IPS-15b (cell line): ENCODE data around the gene CSNK1D.

ENCODE experiments used
- H3K27me3 ChIP-seq: one replicate; pipeline ENCODE4 v1.6.1; 2013; ENCODE audit warnings: low read length; ENCODE audit not compliant: control insufficient read depth, insufficient read depth
- H3K36me3 ChIP-seq: one replicate; pipeline ENCODE4 v1.6.1; 2013; ENCODE audit warnings: low read length; ENCODE audit not compliant: control insufficient read depth, insufficient read depth
- H3K4me1 ChIP-seq: one replicate; pipeline ENCODE4 v1.6.1; 2013; ENCODE audit warnings: mild to moderate bottlenecking, low read length; ENCODE audit not compliant: control insufficient read depth, insufficient read depth
- H3K4me3 ChIP-seq: one replicate; pipeline ENCODE4 v1.5.1; 2013; ENCODE audit warnings: low read depth, low read length
- H3K9ac ChIP-seq: one replicate; pipeline ENCODE4 v1.6.1; 2013; ENCODE audit warnings: low read depth, mild to moderate bottlenecking, low read length
- H3K9me3 ChIP-seq: one replicate; pipeline ENCODE4 v1.6.1; 2013; ENCODE audit warnings: mild to moderate bottlenecking, low read length; ENCODE audit not compliant: control insufficient read depth, insufficient read depth

Gene CSNK1D

DNA sequence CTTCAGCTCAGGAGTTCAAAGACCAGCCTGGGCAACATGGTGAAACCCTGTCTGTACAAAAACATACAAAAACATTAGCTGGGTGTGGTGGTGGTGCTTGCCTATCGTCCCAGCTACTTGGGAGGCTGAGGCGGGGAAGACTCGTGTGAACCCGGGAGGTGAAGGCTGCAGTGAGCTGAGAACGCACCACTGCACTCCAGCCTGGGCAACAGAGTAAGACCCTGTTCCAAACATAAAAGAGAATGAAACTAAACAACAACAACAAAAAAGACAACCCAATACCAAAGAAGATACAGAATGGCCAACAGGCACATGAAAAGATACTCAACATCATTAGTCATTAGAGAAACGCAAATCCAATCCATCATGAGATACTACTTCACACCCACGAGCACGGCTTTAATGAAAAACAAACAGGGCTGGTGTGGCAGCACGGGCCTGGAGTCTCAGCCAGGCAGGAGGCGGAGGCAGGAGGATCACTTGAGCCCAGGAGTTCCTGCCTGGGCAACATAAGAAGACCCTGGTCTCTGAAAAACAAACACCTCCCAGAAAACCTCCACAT is 52.1 kb downstream of the CSNK1D start:
- no peak overlapping the region for H3K4me3 ChIP-seq
- no peaks in the 10 kb centered on the region for H3K9me3 ChIP-seq
- no peaks in the 10 kb centered on the region for H3K27me3 ChIP-seq
- H3K4me1 ChIP-seq = no peaks in the 10 kb centered on the region
- H3K36me3 ChIP-seq = no peaks in the 10 kb centered on the region
- no peak overlapping the region for H3K9ac ChIP-seq

DNA sequence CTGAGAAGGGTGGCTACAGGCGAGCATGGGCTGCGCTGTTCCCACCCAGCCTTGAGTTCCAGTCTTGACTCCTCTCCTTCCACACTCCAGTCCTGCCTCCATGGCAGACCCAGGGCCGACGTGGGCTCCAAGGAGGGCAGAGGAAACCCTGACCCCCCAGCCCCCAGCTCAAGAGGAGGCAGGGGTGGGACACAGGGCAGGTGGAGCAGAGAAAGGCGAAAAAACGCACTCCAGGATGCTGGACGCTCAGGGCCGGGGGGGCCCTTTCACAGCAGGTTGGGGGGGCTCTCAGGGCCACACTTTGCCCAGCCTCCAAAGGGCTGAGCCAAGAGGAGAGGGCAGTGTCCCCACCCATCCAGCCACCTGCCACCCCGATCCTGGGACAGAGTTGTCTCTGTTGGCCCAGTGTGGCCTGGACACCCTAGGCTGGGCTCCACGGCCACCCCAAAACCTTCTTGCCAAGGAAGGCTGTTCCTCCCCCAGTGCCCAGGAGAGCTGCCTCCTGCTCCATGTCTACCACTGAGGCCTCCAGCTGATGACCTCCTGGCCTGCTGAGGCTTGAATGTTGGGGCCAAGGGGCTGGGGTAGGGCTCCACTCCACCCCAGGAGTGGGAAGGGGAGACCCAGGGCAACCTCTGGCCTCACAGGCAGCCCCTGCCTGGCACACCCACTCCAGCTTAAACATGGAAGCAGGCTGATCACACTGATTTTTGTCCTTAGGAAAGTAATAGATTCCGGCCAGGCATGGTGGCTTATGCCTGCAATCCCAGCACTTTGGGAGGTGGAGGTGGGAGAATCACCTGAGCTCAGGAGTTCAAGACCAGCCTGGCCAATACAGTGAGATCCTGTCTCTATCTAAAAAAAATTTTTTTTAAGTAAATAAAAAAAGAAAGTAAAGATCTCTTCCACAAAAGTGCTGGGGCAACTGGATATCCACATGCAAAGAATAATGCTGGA is 53.5 kb downstream of the CSNK1D start:
- Histone ChIP-seq H3K9ac (no peak overlapping the region), H3K4me3 (no peak overlapping the region), H3K4me1 (no peaks in the 10 kb centered on the region), H3K36me3 (no peaks in the 10 kb centered on the region), H3K27me3 (no peaks in the 10 kb centered on the region), H3K9me3 (no peaks in the 10 kb centered on the region)

DNA sequence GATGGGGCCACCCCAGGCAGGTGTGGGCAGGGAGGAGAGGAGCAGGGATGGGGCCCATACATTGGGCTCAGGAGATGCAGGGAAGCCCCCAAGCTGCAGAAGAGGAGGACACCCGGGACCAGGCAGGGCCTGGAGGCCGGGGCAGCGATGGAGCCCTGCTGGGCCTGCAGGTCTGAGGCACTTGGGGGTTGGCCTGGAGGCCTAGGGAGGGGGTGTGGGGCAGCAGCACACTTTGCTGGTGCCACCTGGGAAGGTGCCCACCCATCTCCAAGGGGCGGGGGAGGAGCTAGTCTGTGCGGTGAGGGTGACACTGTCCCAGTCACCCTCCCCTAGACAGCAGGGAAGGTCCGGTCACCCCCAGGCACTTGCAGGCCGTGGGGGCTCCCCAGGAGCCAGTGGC is 54.4 kb downstream of the CSNK1D start:
- Histone ChIP-seq H3K4me1 (no peaks in the 10 kb centered on the region), H3K9me3 (no peaks in the 10 kb centered on the region), H3K4me3 (no peak overlapping the region), H3K9ac (no peak overlapping the region), H3K27me3 (peaks cover 3% of the 10 kb centered on the region), H3K36me3 (no peaks in the 10 kb centered on the region)

DNA sequence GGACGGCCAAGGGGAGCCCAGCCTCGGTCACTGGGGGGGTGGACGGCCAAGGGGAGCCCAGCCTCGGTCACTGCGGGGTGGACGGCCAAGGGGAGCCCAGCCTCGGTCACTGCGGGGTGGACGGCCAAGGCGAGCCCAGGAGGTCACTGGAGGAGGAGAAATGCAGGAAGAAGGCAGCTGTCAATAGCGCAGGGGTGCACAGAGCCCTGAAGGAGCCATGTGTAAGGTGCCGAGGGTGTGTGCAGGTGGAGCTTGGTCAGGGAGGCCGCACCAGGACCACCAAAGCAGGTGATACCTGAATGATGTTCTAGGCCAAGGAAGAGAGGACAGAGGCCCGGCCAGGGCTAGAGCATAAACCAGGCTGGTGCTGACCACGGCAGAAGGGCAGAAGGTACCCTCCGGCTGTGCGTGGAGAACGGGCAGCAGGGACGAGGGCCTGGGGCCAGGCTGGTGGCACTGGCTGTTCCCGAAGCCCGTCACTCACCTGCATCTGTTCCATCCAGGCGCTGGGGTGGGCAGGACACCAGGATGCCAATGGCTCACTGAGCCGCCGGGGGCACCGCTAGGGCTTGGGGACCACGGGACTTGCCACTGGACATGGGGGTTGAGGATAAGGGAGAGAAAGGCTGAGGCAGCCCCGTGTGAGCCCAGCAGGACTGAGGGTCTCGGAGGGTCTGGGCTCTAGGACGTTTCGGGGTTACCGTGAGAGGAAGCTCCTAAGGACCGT is 55.0 kb downstream of the CSNK1D start:
- H3K9ac ChIP-seq = no peak overlapping the region
- H3K9me3 ChIP-seq = no peaks in the 10 kb centered on the region
- H3K36me3 ChIP-seq = no peaks in the 10 kb centered on the region
- peaks cover 6% of the 10 kb centered on the region for H3K27me3 ChIP-seq
- H3K4me3 ChIP-seq = no peak overlapping the region
- no peaks in the 10 kb centered on the region for H3K4me1 ChIP-seq

DNA sequence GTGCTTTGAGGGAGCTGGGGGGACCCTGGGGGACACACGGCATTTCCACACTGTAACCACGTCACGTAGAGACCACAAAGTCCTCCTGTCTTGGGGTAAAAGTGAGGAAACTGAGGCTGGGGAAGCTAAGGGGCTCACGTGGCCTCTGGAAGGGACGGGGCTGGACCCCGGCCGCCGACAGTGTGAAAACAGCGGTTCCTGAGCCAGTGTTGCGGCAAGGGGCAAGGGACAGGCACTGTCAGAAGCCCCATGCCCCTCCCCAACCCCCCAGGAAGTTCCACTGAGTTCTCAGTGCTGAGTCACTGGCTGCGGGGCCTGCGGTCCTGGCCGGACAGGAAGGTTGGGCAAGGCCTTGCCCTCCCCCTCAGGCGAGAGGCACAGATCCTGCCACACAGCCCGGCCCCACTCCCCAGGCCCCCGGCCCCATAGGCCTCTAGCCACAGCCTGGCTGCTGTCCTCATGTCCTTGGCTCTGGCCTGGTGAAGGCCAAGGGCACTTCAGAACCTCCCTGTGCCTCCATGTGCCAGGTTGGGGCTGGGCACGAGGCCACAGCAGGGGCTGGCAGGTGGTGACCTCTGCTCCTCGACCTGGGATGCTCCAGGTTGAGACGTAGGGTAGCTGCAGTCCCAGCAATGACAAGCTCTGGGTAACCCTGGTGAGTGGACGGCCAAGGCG is 55.8 kb downstream of the CSNK1D start:
- Histone ChIP-seq H3K4me1 (no peaks in the 10 kb centered on the region), H3K9me3 (no peaks in the 10 kb centered on the region), H3K9ac (no peak overlapping the region), H3K4me3 (no peak overlapping the region), H3K36me3 (no peaks in the 10 kb centered on the region), H3K27me3 (peaks cover 10% of the 10 kb centered on the region)

DNA sequence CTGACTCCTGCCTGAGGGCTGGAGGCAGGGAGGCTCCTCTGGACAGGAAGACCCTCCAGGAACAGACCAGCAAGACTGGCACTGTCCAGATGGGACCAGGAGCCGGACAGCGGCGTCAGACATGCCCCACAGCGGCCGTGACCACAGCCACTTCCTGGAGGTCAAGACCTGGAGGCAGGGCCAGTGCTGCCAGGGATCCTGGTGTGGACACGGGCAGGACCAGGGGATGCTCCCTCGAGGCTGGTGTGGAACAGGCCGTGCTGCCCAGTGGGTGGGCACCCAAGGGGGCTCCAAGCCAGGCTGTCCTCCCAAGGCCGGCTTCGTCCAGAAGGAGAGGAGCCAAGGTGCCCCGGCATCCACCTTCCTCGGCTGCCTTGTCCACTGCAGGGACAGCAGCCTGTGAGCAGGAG is 56.4 kb downstream of the CSNK1D start:
- Histone ChIP-seq H3K36me3 (no peaks in the 10 kb centered on the region), H3K9me3 (no peaks in the 10 kb centered on the region), H3K4me1 (no peaks in the 10 kb centered on the region), H3K27me3 (peaks cover 10% of the 10 kb centered on the region), H3K4me3 (no peak overlapping the region), H3K9ac (no peak overlapping the region)

DNA sequence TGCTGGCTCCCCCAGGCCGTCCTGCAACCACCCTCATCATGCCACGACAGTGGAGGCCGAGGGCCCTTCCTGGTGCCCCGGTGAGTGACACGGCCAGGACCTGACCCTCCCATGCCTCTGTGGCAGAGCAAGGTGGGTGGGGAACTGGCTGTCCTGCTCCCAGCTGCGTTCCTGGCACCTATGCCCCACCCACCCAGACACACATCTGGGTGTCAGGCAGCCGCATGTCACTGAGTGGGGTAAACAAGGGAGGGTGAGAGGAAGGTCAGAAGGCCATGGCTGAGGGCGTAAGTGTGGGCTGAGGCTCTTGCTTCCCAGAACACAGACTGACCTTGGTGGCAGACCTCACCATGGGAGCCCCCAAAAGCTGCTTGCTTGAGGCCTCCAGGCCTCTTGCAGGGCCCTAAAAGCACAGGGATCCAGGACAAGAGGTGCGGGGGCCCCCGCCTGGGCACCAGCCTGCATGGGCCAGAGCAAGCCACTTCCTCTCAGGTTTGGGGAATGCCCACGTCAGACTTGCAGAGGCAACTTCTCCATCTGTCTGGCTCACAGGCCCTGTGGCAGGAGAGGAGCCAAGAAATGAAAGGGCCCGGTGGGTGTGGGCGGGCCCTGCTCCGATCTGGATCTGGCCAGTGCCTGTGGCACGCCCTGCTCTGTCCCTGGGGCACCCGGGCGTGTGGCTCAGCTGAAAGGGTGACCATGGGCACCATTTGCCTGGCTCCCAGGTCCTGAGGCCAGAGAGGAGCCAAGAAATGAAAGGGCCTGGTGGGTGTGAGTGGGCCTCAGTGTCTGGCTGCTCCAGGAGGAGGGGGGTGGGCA is 57.0 kb downstream of the CSNK1D start:
- no peaks in the 10 kb centered on the region for H3K9me3 ChIP-seq
- H3K36me3 ChIP-seq = no peaks in the 10 kb centered on the region
- H3K9ac ChIP-seq = no peak overlapping the region
- H3K4me3 ChIP-seq = no peak overlapping the region
- peaks cover 10% of the 10 kb centered on the region for H3K27me3 ChIP-seq
- no peaks in the 10 kb centered on the region for H3K4me1 ChIP-seq

DNA sequence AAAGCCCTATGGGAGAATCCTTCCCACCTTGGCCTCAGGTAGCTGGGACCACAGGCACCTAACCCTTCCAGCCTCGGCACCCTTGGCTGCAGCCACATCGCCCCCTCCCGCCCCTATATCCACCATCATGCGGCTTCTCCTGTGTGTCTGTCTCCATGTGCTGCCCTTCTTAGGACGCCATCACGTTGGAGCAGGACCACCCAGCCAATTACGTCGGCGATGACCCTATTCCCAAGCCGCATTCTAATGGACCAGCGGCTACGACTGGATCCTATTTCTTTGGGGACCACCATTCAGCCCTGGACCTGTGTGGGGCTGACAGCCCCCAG is 57.6 kb downstream of the CSNK1D start:
- Histone ChIP-seq H3K36me3 (no peaks in the 10 kb centered on the region), H3K4me1 (no peaks in the 10 kb centered on the region), H3K27me3 (peaks cover 10% of the 10 kb centered on the region), H3K4me3 (no peak overlapping the region), H3K9ac (no peak overlapping the region), H3K9me3 (no peaks in the 10 kb centered on the region)

DNA sequence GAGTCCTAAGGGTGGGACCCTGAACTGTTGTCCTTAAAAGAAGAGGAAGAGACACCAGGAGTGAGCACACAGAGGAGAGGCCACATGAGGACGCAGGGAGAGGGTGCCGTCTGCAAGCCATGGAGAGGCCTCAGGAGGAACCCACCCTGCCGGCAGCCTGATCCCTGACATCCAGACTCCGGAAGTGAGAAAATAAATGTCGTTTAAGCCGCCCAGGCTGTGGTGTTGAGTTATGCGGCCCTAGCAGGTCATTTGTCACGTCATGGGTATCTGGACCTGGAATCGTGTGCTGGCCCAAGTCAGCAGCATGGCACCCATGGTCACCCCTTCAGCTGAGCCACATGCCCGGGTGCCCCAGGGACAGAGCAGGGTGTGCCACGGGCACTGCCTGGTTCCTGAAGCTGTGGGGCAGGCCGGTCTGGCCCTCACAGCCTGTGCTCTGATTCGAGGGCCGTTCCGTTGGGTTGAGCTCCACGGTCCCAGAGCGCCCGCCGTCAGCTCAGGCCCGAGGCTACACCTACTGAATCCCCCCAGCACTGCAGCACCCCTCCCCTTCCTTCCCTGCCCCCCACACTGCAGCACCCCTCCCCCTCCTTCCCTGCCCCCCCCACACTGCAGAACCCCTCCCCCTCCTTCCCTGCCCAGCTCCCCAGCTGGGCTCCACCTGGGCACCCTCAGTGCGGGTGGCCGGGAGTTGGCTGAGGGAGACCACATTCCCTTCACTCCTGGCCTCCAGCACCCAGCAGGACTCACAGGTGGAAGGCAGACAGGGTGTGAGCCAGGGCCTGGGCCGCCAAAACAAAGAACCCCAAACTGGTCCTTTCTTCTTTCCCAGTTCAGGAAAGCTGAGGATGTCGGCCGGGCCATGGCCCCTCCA is 58.2 kb downstream of the CSNK1D start:
- Histone ChIP-seq H3K9me3 (no peaks in the 10 kb centered on the region), H3K4me1 (no peaks in the 10 kb centered on the region), H3K27me3 (peaks cover 10% of the 10 kb centered on the region), H3K4me3 (no peak overlapping the region), H3K36me3 (no peaks in the 10 kb centered on the region), H3K9ac (no peak overlapping the region)

DNA sequence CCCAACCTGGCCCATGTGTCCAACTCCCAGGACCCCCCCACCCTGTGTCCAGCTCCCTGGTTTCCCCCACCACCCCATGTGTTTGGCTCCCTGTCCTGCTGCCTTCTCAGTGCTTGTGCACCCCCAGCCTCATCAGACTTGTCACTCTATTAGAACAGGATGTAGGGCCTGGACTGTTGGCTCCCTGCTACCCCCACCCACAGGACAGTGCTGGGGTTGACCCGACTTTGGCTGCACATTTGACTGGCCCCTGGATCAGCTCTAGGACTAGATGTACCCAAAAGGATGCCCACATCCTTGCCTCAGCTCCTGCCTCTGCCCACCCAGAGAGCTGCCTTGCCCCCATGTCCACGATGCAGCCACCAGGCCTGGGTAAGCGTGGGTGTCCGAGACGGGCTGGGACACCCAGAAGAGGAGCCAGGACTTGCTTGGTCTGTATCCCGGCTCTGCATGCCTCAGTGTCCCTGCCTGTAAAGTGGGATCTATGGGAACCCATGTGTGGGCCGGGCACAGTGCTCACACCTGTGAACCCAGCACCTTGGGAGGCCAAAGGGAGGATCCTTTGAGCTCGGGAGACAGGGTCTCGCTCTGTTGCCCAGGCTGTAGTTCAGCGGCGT is 59.4 kb downstream of the CSNK1D start:
- H3K4me1 ChIP-seq = no peaks in the 10 kb centered on the region
- H3K9ac ChIP-seq = no peak overlapping the region
- no peaks in the 10 kb centered on the region for H3K9me3 ChIP-seq
- peaks cover 10% of the 10 kb centered on the region for H3K27me3 ChIP-seq
- no peaks in the 10 kb centered on the region for H3K36me3 ChIP-seq
- H3K4me3 ChIP-seq = no peak overlapping the region
